Adrenal gland (tissue), 12 donors: ENCODE data around the gene AKAP13. TPM values are rescaled to one million over a fixed set of nuclear protein-coding genes. Genes with fewer than 3 reads are reported as not detected.
A peak's percentile ranks its signal among the peaks of the same experiment; 100 is the strongest.

ENCODE experiments used
- DNase-seq, 7 donors: peaks; one replicate each; pipeline ENCODE4 v3.0.0-alpha.2; 2019 to 2020
- H3K27ac ChIP-seq, 5 donors: fragments of 200-600 bp; sonication (generic) in 4 of 5; 1 replicate in 3 of 5; 2 replicates in 2 of 5; pipeline versions ENCODE4 v1.5.1 to v1.8.0; 2016 to 2020; ENCODE audit warnings: mild to moderate bottlenecking in 1 of 5
- H3K27me3 ChIP-seq: fragments of 200-600 bp; 2 replicates; pipeline ENCODE4 v1.8.0; 2021
- H3K36me3 ChIP-seq, 2 donors: fragments of 200-600 bp; replicated peaks in 1 of 2; 1 replicate in 1 of 2; 2 replicates in 1 of 2; pipeline versions ENCODE4 v1.5.1 to v1.8.0; 2018 to 2022
- H3K4me1 ChIP-seq, 2 donors: fragments of 200-600 bp; replicated peaks in 1 of 2; 1 replicate in 1 of 2; 2 replicates in 1 of 2; pipeline versions ENCODE4 v1.5.1 to v1.8.0; 2018 to 2021
- H3K4me3 ChIP-seq, 4 donors: fragments of 200-600 bp; sonication (generic) in 3 of 4; one replicate each; pipeline ENCODE4 v1.5.1; 2016 to 2018
- H3K9me3 ChIP-seq, 3 donors: fragments of 200-600 bp; sonication (generic) in 1 of 3; replicated peaks in 1 of 3; 1 replicate in 2 of 3; 2 replicates in 1 of 3; pipeline versions ENCODE4 v1.5.1 to v1.8.0; 2016 to 2021
- CTCF ChIP-seq, 6 experiments: fragments of 450-650 bp in 4 of 6; fragments of 200-600 bp in 2 of 6; sonication (generic) in 1 of 6; IDR thresholded peaks; 1 replicate in 5 of 6; 2 replicates in 1 of 6; pipeline versions ENCODE4 v1.5.1 to v1.8.0; 2016 to 2021; ENCODE audit warnings: antibody characterized with exemption in 6 of 6, mild to moderate bottlenecking in 2 of 6, moderate library complexity in 1 of 6
- POLR2A ChIP-seq, 2 donors: fragments of 450-650 bp; IDR thresholded peaks; one replicate each; pipeline ENCODE4 v1.6.1; 2017; ENCODE audit warnings: antibody characterized with exemption in 2 of 2, mild to moderate bottlenecking in 2 of 2, moderate library complexity in 1 of 2
- WGBS, 4 donors: extraction: QIAGEN DNeasy Blood & Tissue Kit in 2 of 4; methylation state at CpG; one replicate each; pipeline versions ENCODE4 v1.1.5 to v1.1.7; 2013 to 2017; 5-methylcytosine and 5-hydroxymethylcytosine counted together
- intact Hi-C, 2 donors: fragments of 100-400 bp; cut with DNase I; formaldehyde crosslinking; loops; one replicate each; pipeline versions ENCODE4 v1.14.1 to v1.15.0; 2022 to 2023
- polyA plus RNA-seq, 3 donors: library from polyadenylated mRNA; stranded (reverse); fragments of 200-250 nt in 2 of 3; fragments of 350-450 nt in 1 of 3; fragmentation: Illumina TruSeq in 1 of 3; extraction: RNeasy Lipid Tissue Mini Kit (QIAGEN cat#74804) in 1 of 3; gene quantifications; one replicate each; pipeline ENCODE4 v1.2.3, GENCODE V29; 2013 to 2014
- total RNA-seq, 9 donors: library from RNA; depleted of rRNA in 4 of 9; stranded (reverse); fragments of >200 nt in 4 of 9; fragments of 120-200 nt in 1 of 9; fragmentation: NEBNext Ultra II Directional in 1 of 9; extraction: Animal tissue kit (Norgen Biotek cat#: 25700) in 1 of 9; gene quantifications; one replicate each; pipeline versions ENCODE4 v1.1.0 to v1.2.4, GENCODE V29; 2013 to 2023
- donor health status: healthy with polysubstance abuse.
- donor health status: Bipolar disorder and iron deficiency.
- donor health status: DM: yes; HTN: yes; CAD: no.
- donor health status: DM: no; HTN: no; CAD: no.
- donor health status: DM: no; HTN: no; CAD: no.
- donor health status: DM: yes; HTN: yes; CAD: no.

AKAP13 gene
- total and polyA plus RNA-seq, 12 donors, result 42.7 to 144 (median 89.2) TPM

GRCh38 chr15:85414037-85414436 is 33.6 kb downstream of the AKAP13 start:
- Histone ChIP-seq H3K36me3 (no peaks in the 10 kb centered on the region), H3K27me3 (no peaks in the 10 kb centered on the region), H3K27ac (peak overlapping the region in 3 of 5 donors; percentile 40 to 69 (median 63)), H3K4me1 (peaks cover 15 to 44% of the 10 kb centered on the region in 2 donors), H3K4me3 (no peak overlapping the region), H3K9me3 (no peaks in the 10 kb centered on the region)
- DNase-seq, result no peak
- WGBS, 4 donors, result 76 to 84% (median 79%) methylated on average over 4 of the region's 4 CpGs
- intact Hi-C loops, result loop anchor here in 1 of 2 donors (10.0 kb wide), 1 partner anchor 89 kb away; no protein-coding TSS in a partner anchor
- no peak for TF ChIP-seq CTCF (IDR thresholded peaks at IDR 0.05)
- TF ChIP-seq POLR2A (IDR thresholded peaks at IDR 0.05), result no peak

GRCh38 chr15:85414495-85414894 is 34.1 kb downstream of the AKAP13 start:
- H3K27ac ChIP-seq, result peak overlapping the region in 2 of 5 donors; percentile 40 to 69

GRCh38 chr15:85414991-85415390 is 34.6 kb downstream of the AKAP13 start:
- H3K4me3 ChIP-seq, result no peak overlapping the region
- WGBS, 4 donors, result 96 to 98% (median 97%) methylated on average over 10 of the region's 10 CpGs
- no peak for TF ChIP-seq CTCF (IDR thresholded peaks at IDR 0.05)
- no peak for TF ChIP-seq POLR2A (IDR thresholded peaks at IDR 0.05)
- DNase-seq, result no peak
- peaks cover 15 to 44% of the 10 kb centered on the region in 2 donors for H3K4me1 ChIP-seq
- intact Hi-C loops, result loop anchor here in 1 of 2 donors (10.0 kb wide), 1 partner anchor 90 kb away; no protein-coding TSS in a partner anchor
- H3K9me3 ChIP-seq, result no peaks in the 10 kb centered on the region
- H3K27ac ChIP-seq, result no peak overlapping the region
- H3K27me3 ChIP-seq, result no peaks in the 10 kb centered on the region
- no peaks in the 10 kb centered on the region for H3K36me3 ChIP-seq

More at GRCh38 chr15:85414495-85414894, 34.1 kb downstream of the AKAP13 start:
- intact Hi-C loops, result loop anchor here in 1 of 2 donors (10.0 kb wide), 1 partner anchor 90 kb away; no protein-coding TSS in a partner anchor
- H3K4me3 ChIP-seq, result no peak overlapping the region
- H3K36me3 ChIP-seq, result no peaks in the 10 kb centered on the region
- H3K9me3 ChIP-seq, result no peaks in the 10 kb centered on the region
- peak in 4 of 6 experiments; percentile 26 to 56 (median 38) for TF ChIP-seq CTCF (IDR thresholded peaks at IDR 0.05)
- no peak for TF ChIP-seq POLR2A (IDR thresholded peaks at IDR 0.05)
- H3K27me3 ChIP-seq, result no peaks in the 10 kb centered on the region
- DNase-seq, result no peak
- H3K4me1 ChIP-seq, result peaks cover 15 to 44% of the 10 kb centered on the region in 2 donors

GRCh38 chr15:85415783-85416182 is 35.4 kb downstream of the AKAP13 start:
- TF ChIP-seq CTCF (IDR thresholded peaks at IDR 0.05) (no peak), POLR2A (IDR thresholded peaks at IDR 0.05) (no peak)
- Histone ChIP-seq H3K4me3 (no peak overlapping the region), H3K27ac (no peak overlapping the region), H3K27me3 (no peaks in the 10 kb centered on the region), H3K9me3 (no peaks in the 10 kb centered on the region), H3K36me3 (no peaks in the 10 kb centered on the region), H3K4me1 (peaks cover 15 to 44% of the 10 kb centered on the region in 2 donors)
- intact Hi-C loops, result loop anchor here in 1 of 2 donors (10.0 kb wide), 1 partner anchor 91 kb away; no protein-coding TSS in a partner anchor
- DNase-seq, result no peak
- WGBS, 4 donors, result 54 to 84% (median 65%) methylated on average over 2 of the region's 2 CpGs
